ENCODE data around the gene CSE1L. TPM values are rescaled to one million over a fixed set of nuclear protein-coding genes. Genes with fewer than 3 reads are reported as not detected.

The CSE1L gene, protein sequence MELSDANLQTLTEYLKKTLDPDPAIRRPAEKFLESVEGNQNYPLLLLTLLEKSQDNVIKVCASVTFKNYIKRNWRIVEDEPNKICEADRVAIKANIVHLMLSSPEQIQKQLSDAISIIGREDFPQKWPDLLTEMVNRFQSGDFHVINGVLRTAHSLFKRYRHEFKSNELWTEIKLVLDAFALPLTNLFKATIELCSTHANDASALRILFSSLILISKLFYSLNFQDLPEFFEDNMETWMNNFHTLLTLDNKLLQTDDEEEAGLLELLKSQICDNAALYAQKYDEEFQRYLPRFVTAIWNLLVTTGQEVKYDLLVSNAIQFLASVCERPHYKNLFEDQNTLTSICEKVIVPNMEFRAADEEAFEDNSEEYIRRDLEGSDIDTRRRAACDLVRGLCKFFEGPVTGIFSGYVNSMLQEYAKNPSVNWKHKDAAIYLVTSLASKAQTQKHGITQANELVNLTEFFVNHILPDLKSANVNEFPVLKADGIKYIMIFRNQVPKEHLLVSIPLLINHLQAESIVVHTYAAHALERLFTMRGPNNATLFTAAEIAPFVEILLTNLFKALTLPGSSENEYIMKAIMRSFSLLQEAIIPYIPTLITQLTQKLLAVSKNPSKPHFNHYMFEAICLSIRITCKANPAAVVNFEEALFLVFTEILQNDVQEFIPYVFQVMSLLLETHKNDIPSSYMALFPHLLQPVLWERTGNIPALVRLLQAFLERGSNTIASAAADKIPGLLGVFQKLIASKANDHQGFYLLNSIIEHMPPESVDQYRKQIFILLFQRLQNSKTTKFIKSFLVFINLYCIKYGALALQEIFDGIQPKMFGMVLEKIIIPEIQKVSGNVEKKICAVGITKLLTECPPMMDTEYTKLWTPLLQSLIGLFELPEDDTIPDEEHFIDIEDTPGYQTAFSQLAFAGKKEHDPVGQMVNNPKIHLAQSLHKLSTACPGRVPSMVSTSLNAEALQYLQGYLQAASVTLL
- 18.8 and 21.1 TPM in 2 replicates for polyA plus RNA-seq (2012; rRNA removed)
- 28.9 and 32.1 TPM in 2 replicates for polyA plus RNA-seq (2012; cell fraction: cytosol; rRNA removed)
- polyA plus RNA-seq (2012; cell fraction: nucleus; rRNA removed), result 11.2 and 21.7 TPM in 2 replicates

- 1% methylated on average over 25 of the region's 80 CpGs for WGBS (ENCODE audit: low lambda C conversion rate)
- H3K79me2 ChIP-seq (ENCODE audit: insufficient read depth), result peaks cover 47% of the 10 kb centered on the region
- POLR2A ChIA-PET, result no interaction called here
- no peak for TF ChIP-seq CTCF (IDR thresholded peaks at IDR 0.05)
- no peak for TF ChIP-seq SMC3 (IDR thresholded peaks at IDR 0.05; ENCODE audit: low read depth, low read length)
- no peak for TF ChIP-seq ELF1 (IDR thresholded peaks at IDR 0.05)
- no peak for TF ChIP-seq MEF2A (IDR thresholded peaks at IDR 0.05; ENCODE audit: borderline replicate concordance, low read depth)
- peak; percentile 97 for TF ChIP-seq MXI1 (IDR thresholded peaks at IDR 0.05; ENCODE audit: low read depth, low read length)
- TF ChIP-seq PBX3 (IDR thresholded peaks at IDR 0.05), result peak; percentile 96
- TF ChIP-seq SIN3A (IDR thresholded peaks at IDR 0.05; ENCODE audit: borderline replicate concordance, low read depth, low read length), result 0 out of 2 replicates have a peak, but pooled peaks have one; percentile 54
- peak; percentile 47 for TF ChIP-seq GABPA (IDR thresholded peaks at IDR 0.05; ENCODE audit: low read depth)
- peak; percentile 8; the same call in 1 of the 2 replicates for TF ChIP-seq FOXM1 (IDR thresholded peaks at IDR 0.05; ENCODE audit: low read depth)
- TF ChIP-seq, protein P1, sequence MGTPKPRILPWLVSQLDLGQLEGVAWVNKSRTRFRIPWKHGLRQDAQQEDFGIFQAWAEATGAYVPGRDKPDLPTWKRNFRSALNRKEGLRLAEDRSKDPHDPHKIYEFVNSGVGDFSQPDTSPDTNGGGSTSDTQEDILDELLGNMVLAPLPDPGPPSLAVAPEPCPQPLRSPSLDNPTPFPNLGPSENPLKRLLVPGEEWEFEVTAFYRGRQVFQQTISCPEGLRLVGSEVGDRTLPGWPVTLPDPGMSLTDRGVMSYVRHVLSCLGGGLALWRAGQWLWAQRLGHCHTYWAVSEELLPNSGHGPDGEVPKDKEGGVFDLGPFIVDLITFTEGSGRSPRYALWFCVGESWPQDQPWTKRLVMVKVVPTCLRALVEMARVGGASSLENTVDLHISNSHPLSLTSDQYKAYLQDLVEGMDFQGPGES (IDR thresholded peaks at IDR 0.05; ENCODE audit: low read depth, low read length), result peak; percentile 67; the same call in 1 of the 2 replicates
- TF ChIP-seq YY1 (IDR thresholded peaks at IDR 0.05; ENCODE audit: low read depth), result peak; percentile 82
- TF ChIP-seq TAF1 (IDR thresholded peaks at IDR 0.05; ENCODE audit: borderline replicate concordance, low read depth, low read length), result peak; percentile 63; the same call in 1 of the 2 replicates
- TF ChIP-seq TEAD4 (IDR thresholded peaks at IDR 0.05; ENCODE audit: borderline replicate concordance, insufficient read depth), result no peak
- 0 out of 2 replicates have a peak, but pooled peaks have one; percentile 37 for TF ChIP-seq ZBTB33 (IDR thresholded peaks at IDR 0.05; ENCODE audit: borderline replicate concordance, low read depth)
- TF ChIP-seq GATA2 (CRISPR knock-in tag; IDR thresholded peaks at IDR 0.05), result 0 out of 2 replicates have a peak, but pooled peaks have one; percentile 11
- peak; percentile 95 for TF ChIP-seq MAX (IDR thresholded peaks at IDR 0.05; ENCODE audit: low read depth)
- TF ChIP-seq EZH2phosphoT487 (IDR thresholded peaks at IDR 0.05; ENCODE audit: borderline replicate concordance, low read depth), result no peak
- no peak for TF ChIP-seq FOSL2 (IDR thresholded peaks at IDR 0.05; ENCODE audit: borderline replicate concordance, low read depth)
- peak; percentile 90 for TF ChIP-seq POLR2AphosphoS5 (IDR thresholded peaks at IDR 0.05; ENCODE audit: low read depth, low read length)
Observed at GRCh38 chr20:49046087-49046900, at the start of gene CSE1L. Gene CSE1L, plus strand, starts transcription at chr20:49046312. Its CDS starts 12,152 bp downstream, at chr20:49058464.

More at GRCh38 chr20:49046087-49046900, at the start of gene CSE1L:
- no peaks in the 10 kb centered on the region for H3K9me3 ChIP-seq
- H3K4me2 ChIP-seq, result peak within 1 kb of the TSS; percentile 89
- H3F3A ChIP-seq (replicated peaks; ENCODE audit: insufficient read depth), result no peaks in the 10 kb centered on the region
- DNase-seq, result peak; percentile 95
- peak within 1 kb of the TSS; percentile 85 to 90 for H3K4me3 ChIP-seq (ENCODE audit: low read depth in 2 of 2, low read length in 1 of 2)
- no peaks in the 10 kb centered on the region for H3K9me2 ChIP-seq
- peaks cover 0 to 8% of the 10 kb centered on the region in 2 experiments for H3K36me3 ChIP-seq (replicated peaks in 1 of 2; ENCODE audit: control insufficient read depth in 1 of 2, insufficient read depth in 2 of 2, low read length in 1 of 2)
- CTCF ChIA-PET, result interaction anchor here (1.0 to 2.1 kb wide), 5 partner anchors 13 to 488 kb away, joined by 3 to 7 read pairs (median 4); no protein-coding TSS in a partner anchor
- peaks cover 8 to 9% of the 10 kb centered on the region in 2 experiments; a peak in 3 of 4 replicates for H3K4me1 ChIP-seq (ENCODE audit: control insufficient read depth in 1 of 2, insufficient read depth in 2 of 2, low read depth in 1 of 2, low read length in 1 of 2)
- no peaks in the 10 kb centered on the region for H3K27me3 ChIP-seq (ENCODE audit: insufficient read depth)
- H4K20me1 ChIP-seq (ENCODE audit: insufficient read depth), result peaks cover 35% of the 10 kb centered on the region; the same call in 1 of the 2 replicates
- peak within 1 kb of the TSS; percentile 92 for H2AFZ ChIP-seq (ENCODE audit: low read depth)
- peak within 1 kb of the TSS; percentile 67 to 78 for H3K27ac ChIP-seq (ENCODE audit: low read depth in 2 of 2, low read length in 1 of 2)
- peak within 1 kb of the TSS; percentile 94 for H3K9ac ChIP-seq

Measured in SK-N-SH (cell line).